ENCODE results near the gene IL22. TPM values are rescaled to one million over a fixed set of nuclear protein-coding genes. Genes with fewer than 3 reads are reported as not detected.

The IL22 gene
- total and polyA plus RNA-seq, 8 donors: 0.15 TPM; not detected in 7

GRCh38 chr12:68231691-68232090 lies 21.7 kb downstream of the IL22 start:
- Histone ChIP-seq H3K4me3 (no peak overlapping the region), H3K4me1 (peaks cover 0 to 9% (median 7%) of the 10 kb centered on the region in 4 donors), H3K27me3 (no peaks in the 10 kb centered on the region), H3K9me3 (no peaks in the 10 kb centered on the region), H3K36me3 (no peaks in the 10 kb centered on the region), H3K27ac (no peak overlapping the region)
- TF ChIP-seq POLR2A (IDR thresholded peaks at IDR 0.05) (no peak), CTCF (IDR thresholded peaks at IDR 0.05) (no peak), POLR2AphosphoS5 (IDR thresholded peaks at IDR 0.05) (no peak), EP300 (IDR thresholded peaks at IDR 0.05) (no peak)
- WGBS, 5 donors: 39 to 60% (median 46%) methylated on average over 3 of the region's 3 CpGs
- intact Hi-C loops (cut with DNase I; ENCODE audit: low total_unique reads): no loop called here
- no peak for DNase-seq

- TF ChIP-seq CTCF (IDR thresholded peaks at IDR 0.05) (no peak), POLR2AphosphoS5 (IDR thresholded peaks at IDR 0.05) (no peak), EP300 (IDR thresholded peaks at IDR 0.05) (no peak), POLR2A (IDR thresholded peaks at IDR 0.05) (no peak)
- no peaks in the 10 kb centered on the region for H3K36me3 ChIP-seq
- H3K4me1 ChIP-seq: peaks cover 0 to 4% (median 2%) of the 10 kb centered on the region in 4 donors
- intact Hi-C loops (cut with DNase I; ENCODE audit: low total_unique reads): no loop called here
- H3K27me3 ChIP-seq: no peaks in the 10 kb centered on the region
- H3K27ac ChIP-seq: no peak overlapping the region
- H3K9me3 ChIP-seq: no peaks in the 10 kb centered on the region
- no peak for DNase-seq
- H3K4me3 ChIP-seq: no peak overlapping the region
Measured at GRCh38 chr12:68231229-68231628, 22.2 kb downstream of the IL22 start.

GRCh38 chr12:68229956-68230355 lies 23.4 kb downstream of the IL22 start:
- no peak for DNase-seq
- H3K27me3 ChIP-seq: no peaks in the 10 kb centered on the region
- no peaks in the 10 kb centered on the region for H3K36me3 ChIP-seq
- H3K27ac ChIP-seq: no peak overlapping the region
- TF ChIP-seq POLR2AphosphoS5 (IDR thresholded peaks at IDR 0.05) (no peak), POLR2A (IDR thresholded peaks at IDR 0.05) (no peak), EP300 (IDR thresholded peaks at IDR 0.05) (no peak), CTCF (IDR thresholded peaks at IDR 0.05) (no peak)
- no peak overlapping the region for H3K4me3 ChIP-seq
- no peaks in the 10 kb centered on the region for H3K9me3 ChIP-seq
- 68 to 75% (median 71%) methylated on average over 2 of the region's 2 CpGs for WGBS, 5 donors
- intact Hi-C loops (cut with DNase I; ENCODE audit: low total_unique reads): loop anchor here (5.0 kb wide), 1 partner anchor 87 kb away; no protein-coding TSS in a partner anchor
- no peaks in the 10 kb centered on the region for H3K4me1 ChIP-seq

- 35 to 78% (median 50%) methylated on average over 3 of the region's 3 CpGs for WGBS, 5 donors
- no peaks in the 10 kb centered on the region for H3K36me3 ChIP-seq
- intact Hi-C loops (cut with DNase I; ENCODE audit: low total_unique reads): loop anchor here (5.0 kb wide), 1 partner anchor 90 kb away; no protein-coding TSS in a partner anchor
- DNase-seq: no peak
- peaks cover 0 to 13% (median 10%) of the 10 kb centered on the region in 4 donors for H3K4me1 ChIP-seq
- H3K27me3 ChIP-seq: no peaks in the 10 kb centered on the region
- H3K4me3 ChIP-seq: no peak overlapping the region
- H3K27ac ChIP-seq: no peak overlapping the region
- no peak for TF ChIP-seq POLR2A (IDR thresholded peaks at IDR 0.05)
- H3K9me3 ChIP-seq: no peaks in the 10 kb centered on the region
Measured at GRCh38 chr12:68227356-68227755, 26.0 kb downstream of the IL22 start.

GRCh38 chr12:68225576-68226476 lies 27.6 kb downstream of the IL22 start, which contains the start of gene IL26:
IL26 (minus strand) TSS chr12:68225810; CDS start chr12:68225756, 54 bp downstream.
- Histone ChIP-seq H3K36me3 (no peaks in the 10 kb centered on the region), H3K27ac (no peak within 1 kb of the TSS), H3K9me3 (no peaks in the 10 kb centered on the region), H3K4me1 (peaks cover 0 to 16% (median 13%) of the 10 kb centered on the region in 4 donors), H3K27me3 (no peaks in the 10 kb centered on the region), H3K4me3 (no peak within 1 kb of the TSS)
- WGBS, 5 donors: 71 to 84% (median 77%) methylated on average over 8 of the region's 8 CpGs
- TF ChIP-seq CTCF (IDR thresholded peaks at IDR 0.05) (no peak), EP300 (IDR thresholded peaks at IDR 0.05) (no peak), POLR2A (IDR thresholded peaks at IDR 0.05) (no peak), POLR2AphosphoS5 (IDR thresholded peaks at IDR 0.05) (no peak)
- intact Hi-C loops (cut with DNase I; ENCODE audit: low total_unique reads): loop anchor here (5.0 kb wide), 1 partner anchor 91 kb away; no protein-coding TSS in a partner anchor
- DNase-seq: no peak

Measured in stomach (tissue), 9 donors.